ENCODE measurements around the gene MBOAT7. TPM values are rescaled to one million over a fixed set of nuclear protein-coding genes. Genes with fewer than 3 reads are reported as not detected.

The MBOAT7 gene
- total and polyA plus RNA-seq, 8 donors = 18.8 to 47.2 (median 30.1) TPM

DNA sequence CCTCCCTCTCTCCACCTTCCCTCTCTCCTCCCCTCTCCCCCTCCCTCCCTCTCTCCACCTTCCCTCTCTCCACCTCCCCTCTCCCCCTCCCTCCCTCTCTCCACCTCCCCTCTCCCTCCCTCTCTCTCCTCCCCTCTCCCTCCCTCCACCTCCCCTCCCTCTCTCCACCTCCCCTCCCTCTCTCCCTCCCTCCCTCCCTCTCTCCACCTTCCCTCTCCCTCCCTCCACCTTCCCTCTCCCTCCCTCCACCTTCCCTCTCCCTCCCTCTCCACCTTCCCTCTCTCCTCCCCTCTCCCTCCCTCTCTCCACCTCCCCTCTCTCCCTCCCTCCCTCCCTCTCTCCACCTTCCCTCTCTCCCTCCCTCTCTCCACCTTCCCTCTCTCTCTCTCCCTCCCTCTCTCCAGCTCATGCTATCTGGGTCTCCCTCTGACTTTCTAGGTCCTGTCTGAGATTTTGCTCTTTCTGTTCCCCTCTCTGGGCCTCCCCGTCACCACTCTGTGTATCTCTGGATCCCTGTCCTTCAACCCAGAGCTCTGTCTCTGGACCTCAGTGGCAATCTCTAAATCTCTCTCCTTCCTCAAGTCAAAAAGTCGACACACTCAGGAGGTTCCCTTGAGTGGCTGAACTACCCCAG, 55.3 kb downstream of the MBOAT7 start:
- no peak for DNase-seq
- H3K4me3 ChIP-seq = no peak overlapping the region
- intact Hi-C loops (cut with DNase I) = no loop called here
- no peaks in the 10 kb centered on the region for H3K27me3 ChIP-seq
- 80 to 90% methylated on average over 2 of the region's 2 CpGs for WGBS, 2 donors
- H3K27ac ChIP-seq = no peak overlapping the region
- ATAC-seq = no peak
- H3K36me3 ChIP-seq = peaks cover 0 to 7% (median 7%) of the 10 kb centered on the region in 3 donors
- H3K4me1 ChIP-seq = peaks cover 0 to 11% (median 3%) of the 10 kb centered on the region in 3 donors
- TF ChIP-seq, protein P1, sequence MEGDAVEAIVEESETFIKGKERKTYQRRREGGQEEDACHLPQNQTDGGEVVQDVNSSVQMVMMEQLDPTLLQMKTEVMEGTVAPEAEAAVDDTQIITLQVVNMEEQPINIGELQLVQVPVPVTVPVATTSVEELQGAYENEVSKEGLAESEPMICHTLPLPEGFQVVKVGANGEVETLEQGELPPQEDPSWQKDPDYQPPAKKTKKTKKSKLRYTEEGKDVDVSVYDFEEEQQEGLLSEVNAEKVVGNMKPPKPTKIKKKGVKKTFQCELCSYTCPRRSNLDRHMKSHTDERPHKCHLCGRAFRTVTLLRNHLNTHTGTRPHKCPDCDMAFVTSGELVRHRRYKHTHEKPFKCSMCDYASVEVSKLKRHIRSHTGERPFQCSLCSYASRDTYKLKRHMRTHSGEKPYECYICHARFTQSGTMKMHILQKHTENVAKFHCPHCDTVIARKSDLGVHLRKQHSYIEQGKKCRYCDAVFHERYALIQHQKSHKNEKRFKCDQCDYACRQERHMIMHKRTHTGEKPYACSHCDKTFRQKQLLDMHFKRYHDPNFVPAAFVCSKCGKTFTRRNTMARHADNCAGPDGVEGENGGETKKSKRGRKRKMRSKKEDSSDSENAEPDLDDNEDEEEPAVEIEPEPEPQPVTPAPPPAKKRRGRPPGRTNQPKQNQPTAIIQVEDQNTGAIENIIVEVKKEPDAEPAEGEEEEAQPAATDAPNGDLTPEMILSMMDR (IDR thresholded peaks at IDR 0.05) = no peak
- H3K9me3 ChIP-seq = no peaks in the 10 kb centered on the region
- no peak for FAIRE-seq

GRCh38 chr19:54133312-54133956, 55.9 kb downstream of the MBOAT7 start:
- peaks cover 0 to 11% (median 8%) of the 10 kb centered on the region in 3 donors for H3K36me3 ChIP-seq
- no peak overlapping the region for H3K27ac ChIP-seq
- WGBS, 2 donors = 80 to 84% methylated on average over 10 of the region's 10 CpGs
- TF ChIP-seq, protein P1 (IDR thresholded peaks at IDR 0.05) = no peak
- FAIRE-seq = no peak
- ATAC-seq = no peak
- no peak overlapping the region for H3K4me3 ChIP-seq
- no peak for DNase-seq
- intact Hi-C loops (cut with DNase I) = no loop called here
- peaks cover 0 to 6% (median 3%) of the 10 kb centered on the region in 3 donors for H3K4me1 ChIP-seq
- H3K9me3 ChIP-seq = no peaks in the 10 kb centered on the region
- H3K27me3 ChIP-seq = no peaks in the 10 kb centered on the region

- ATAC-seq = no peak
- Histone ChIP-seq H3K27ac (no peak overlapping the region), H3K27me3 (no peaks in the 10 kb centered on the region), H3K4me3 (no peak overlapping the region), H3K4me1 (no peaks in the 10 kb centered on the region), H3K36me3 (peaks cover 7 to 34% (median 28%) of the 10 kb centered on the region in 3 donors), H3K9me3 (no peaks in the 10 kb centered on the region)
- WGBS, 2 donors = 95 to 97% methylated on average over 20 of the region's 20 CpGs
- DNase-seq = peak in 2 of 6 donors; percentile 15 to 63
- intact Hi-C loops (cut with DNase I) = no loop called here
- TF ChIP-seq, protein P1 (IDR thresholded peaks at IDR 0.05) = no peak
- FAIRE-seq = no peak
These were observed 59.8 kb downstream of the MBOAT7 start for GRCh38 chr19:54129617-54129996.

DNA sequence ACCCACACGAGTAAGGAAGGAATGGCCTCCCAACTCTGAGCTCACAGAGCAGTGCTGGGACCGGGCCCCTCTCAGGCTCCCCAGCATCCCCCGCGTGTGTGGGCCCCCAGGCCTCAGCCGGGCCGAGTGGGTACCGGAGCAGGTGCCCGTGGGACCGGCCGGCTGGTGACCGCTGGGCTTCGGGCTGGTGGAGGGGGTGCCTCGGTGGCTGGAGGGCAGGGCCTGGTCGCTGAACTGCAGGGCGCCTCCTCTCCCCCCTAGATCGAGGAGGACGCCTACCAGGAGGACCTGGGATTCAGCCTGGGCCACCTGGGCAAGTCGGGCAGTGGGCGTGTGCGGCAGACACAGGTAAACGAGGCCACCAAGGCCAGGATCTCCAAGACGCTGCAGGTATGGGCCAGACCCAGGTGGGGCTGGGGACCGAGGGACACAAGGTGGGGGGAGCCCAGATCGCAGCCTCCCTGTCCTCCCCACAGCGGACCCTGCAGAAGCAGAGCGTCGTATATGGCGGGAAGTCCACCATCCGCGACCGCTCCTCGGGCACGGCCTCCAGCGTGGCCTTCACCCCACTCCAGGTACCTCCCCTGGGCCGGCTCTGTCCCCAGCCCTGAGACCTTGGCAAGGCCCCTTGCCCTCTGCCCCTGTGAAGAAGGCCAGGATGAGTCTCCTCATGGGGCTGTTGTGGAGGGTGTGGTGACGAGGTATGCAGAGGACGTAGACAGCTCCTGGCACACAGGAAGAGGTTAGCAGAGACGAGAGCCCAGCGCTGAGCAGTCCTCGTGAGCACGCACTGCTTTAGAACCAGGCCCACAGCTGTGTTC, 60.4 kb downstream of the MBOAT7 start:
- H3K27me3 ChIP-seq = no peaks in the 10 kb centered on the region
- TF ChIP-seq, protein P1 (IDR thresholded peaks at IDR 0.05) = no peak
- no peak for ATAC-seq
- no peak for FAIRE-seq
- no peaks in the 10 kb centered on the region for H3K9me3 ChIP-seq
- H3K4me1 ChIP-seq = no peaks in the 10 kb centered on the region
- peaks cover 7 to 40% (median 34%) of the 10 kb centered on the region in 3 donors for H3K36me3 ChIP-seq
- intact Hi-C loops (cut with DNase I) = no loop called here
- H3K27ac ChIP-seq = no peak overlapping the region
- H3K4me3 ChIP-seq = no peak overlapping the region
- 94 to 96% methylated on average over 36 to 41 of the region's 41 CpGs for WGBS, 2 donors
- peak in 2 of 6 donors; percentile 32 to 75 for DNase-seq

Data from pancreas (tissue), 10 donors.